GM12878 (cell line): ENCODE data around the gene SNX3.

ENCODE experiments used
- ATF2 ChIP-seq: IDR thresholded peaks from 2 replicates; pipeline ENCODE4 v1.6.1; 2012; ENCODE audit warnings: low read length, inconsistent platforms
- EP300 ChIP-seq, 2 experiments: fragments of 150-350 bp in 1 of 2; IDR thresholded peaks; 2 replicates each; pipeline ENCODE4 v1.6.1; 2011 to 2012; ENCODE audit warnings: low read depth in 2 of 2, low read length in 2 of 2, borderline replicate concordance in 1 of 2, improper control_type of control experiment in 1 of 2, inconsistent platforms in 1 of 2; ENCODE audit not compliant: control insufficient read depth in 1 of 2
- FOXK2 ChIP-seq: fragments of 450-650 bp; IDR thresholded peaks from 2 replicates; pipeline ENCODE4 v1.6.1; 2017; ENCODE audit warnings: mild to moderate bottlenecking, moderate library complexity
- HCFC1 ChIP-seq: fragments of 150-350 bp; IDR thresholded peaks from 2 replicates; pipeline ENCODE4 v1.6.1; 2014; ENCODE audit warnings: low read length
- PKNOX1 ChIP-seq: fragments of 450-650 bp; IDR thresholded peaks from 2 replicates; pipeline ENCODE4 v1.6.1; 2016; ENCODE audit warnings: mild to moderate bottlenecking
- POLR2AphosphoS5 ChIP-seq: IDR thresholded peaks from 2 replicates; pipeline ENCODE4 v1.6.1; 2011; ENCODE audit warnings: mild to moderate bottlenecking, low read length, inconsistent platforms
- RAD51 ChIP-seq: fragments of 450-650 bp; IDR thresholded peaks from 2 replicates; pipeline ENCODE4 v1.6.1; 2016; ENCODE audit warnings: moderate library complexity, mild to moderate bottlenecking, inconsistent platforms
- TF ChIP-seq, protein P1 (sequence below), 3 experiments: IDR thresholded peaks in 2 of 3; conservative IDR thresholded peaks in 1 of 3; 2 replicates each; pipeline ENCODE4 v1.5.1; 2011; ENCODE audit warnings: low read depth in 3 of 3, low read length in 3 of 3, mild to moderate bottlenecking in 3 of 3, control low read depth in 2 of 3, moderate library complexity in 2 of 3, inconsistent platforms in 1 of 3, mixed read lengths in 1 of 3; ENCODE audit not compliant: control insufficient read depth in 2 of 3, insufficient read depth in 1 of 3; ENCODE audit errors: extremely low read depth in 1 of 3

DNA sequence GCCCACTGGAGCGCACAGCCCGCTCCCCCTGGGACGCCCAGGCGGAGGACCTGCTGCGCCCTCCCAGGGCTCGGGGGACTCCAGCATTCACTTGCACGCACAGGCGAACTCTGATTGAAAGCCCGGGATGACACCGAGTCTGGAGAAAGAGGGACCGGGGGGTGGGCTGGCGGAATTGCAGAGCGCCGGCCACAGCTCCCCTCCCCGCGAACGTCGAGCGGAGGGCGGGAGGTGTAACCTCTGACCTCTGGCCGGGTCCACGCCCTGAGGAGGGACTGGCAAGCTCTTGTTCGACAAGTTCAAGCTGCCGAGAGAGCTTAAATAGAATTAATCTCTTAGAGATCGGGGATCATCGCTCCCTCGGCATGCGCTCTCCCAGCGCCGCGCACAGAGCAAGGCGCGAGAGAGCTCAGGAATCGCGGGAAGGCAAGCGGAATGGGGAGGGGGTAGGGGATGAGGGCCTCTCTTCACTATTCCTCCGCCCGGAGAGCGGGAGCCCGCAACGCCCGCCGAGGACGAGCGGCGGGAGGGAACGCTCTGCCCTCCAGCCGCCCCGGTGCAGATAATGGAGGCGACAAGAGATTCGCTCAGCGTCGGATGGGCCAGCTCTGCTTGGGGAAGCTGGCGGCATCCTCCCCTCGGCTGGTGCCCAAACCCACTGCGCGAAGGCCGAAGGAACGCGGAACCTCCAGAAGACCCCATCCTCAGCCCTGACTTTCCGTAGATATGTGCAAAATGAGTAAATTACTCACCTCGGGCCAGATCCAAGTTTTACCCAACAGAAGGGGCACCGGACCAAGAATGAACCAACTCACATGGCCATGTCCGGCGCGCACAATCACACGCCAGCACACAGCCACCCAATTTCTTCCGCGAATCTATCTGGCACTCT, 95.8 kb downstream of the SNX3 start:
- TF ChIP-seq ATF2 = no peak
- TF ChIP-seq PKNOX1 = no peak
- TF ChIP-seq RAD51 = no peak
- TF ChIP-seq, protein P1, sequence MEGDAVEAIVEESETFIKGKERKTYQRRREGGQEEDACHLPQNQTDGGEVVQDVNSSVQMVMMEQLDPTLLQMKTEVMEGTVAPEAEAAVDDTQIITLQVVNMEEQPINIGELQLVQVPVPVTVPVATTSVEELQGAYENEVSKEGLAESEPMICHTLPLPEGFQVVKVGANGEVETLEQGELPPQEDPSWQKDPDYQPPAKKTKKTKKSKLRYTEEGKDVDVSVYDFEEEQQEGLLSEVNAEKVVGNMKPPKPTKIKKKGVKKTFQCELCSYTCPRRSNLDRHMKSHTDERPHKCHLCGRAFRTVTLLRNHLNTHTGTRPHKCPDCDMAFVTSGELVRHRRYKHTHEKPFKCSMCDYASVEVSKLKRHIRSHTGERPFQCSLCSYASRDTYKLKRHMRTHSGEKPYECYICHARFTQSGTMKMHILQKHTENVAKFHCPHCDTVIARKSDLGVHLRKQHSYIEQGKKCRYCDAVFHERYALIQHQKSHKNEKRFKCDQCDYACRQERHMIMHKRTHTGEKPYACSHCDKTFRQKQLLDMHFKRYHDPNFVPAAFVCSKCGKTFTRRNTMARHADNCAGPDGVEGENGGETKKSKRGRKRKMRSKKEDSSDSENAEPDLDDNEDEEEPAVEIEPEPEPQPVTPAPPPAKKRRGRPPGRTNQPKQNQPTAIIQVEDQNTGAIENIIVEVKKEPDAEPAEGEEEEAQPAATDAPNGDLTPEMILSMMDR (IDR thresholded peaks at IDR 0.05 in 2 of 3, conservative IDR thresholded peaks at IDR 0.05 in 1 of 3; ENCODE audit: control insufficient read depth in 2 of 3, extremely low read depth in 1 of 3, insufficient read depth in 1 of 3, low read depth in 3 of 3, low read length in 3 of 3) = no peak
- no peak for TF ChIP-seq POLR2AphosphoS5
- TF ChIP-seq FOXK2 = no peak
- no peak for TF ChIP-seq HCFC1
- TF ChIP-seq EP300 (IDR thresholded peaks at IDR 0.05; ENCODE audit: borderline replicate concordance in 1 of 2, control insufficient read depth in 1 of 2, low read depth in 2 of 2, low read length in 2 of 2) = no peak
